DND-41 (cell line): ENCODE results near the gene SEMA3A.

Experiments
- EZH2 ChIP-seq: IDR thresholded peaks from 3 replicates; pipeline ENCODE4 v1.6.1; 2012; ENCODE audit warnings: borderline replicate concordance, low read depth, mild to moderate bottlenecking, moderate library complexity, low read length, inconsistent platforms; ENCODE audit not compliant: severe bottlenecking
- TF ChIP-seq, protein P1 (sequence below): IDR thresholded peaks from 2 replicates; pipeline ENCODE4 v1.5.1; 2012; ENCODE audit warnings: borderline replicate concordance, low read length, moderate library complexity, mild to moderate bottlenecking; ENCODE audit not compliant: poor library complexity, severe bottlenecking; ENCODE audit errors: extremely low read depth

- TF ChIP-seq, protein P1, sequence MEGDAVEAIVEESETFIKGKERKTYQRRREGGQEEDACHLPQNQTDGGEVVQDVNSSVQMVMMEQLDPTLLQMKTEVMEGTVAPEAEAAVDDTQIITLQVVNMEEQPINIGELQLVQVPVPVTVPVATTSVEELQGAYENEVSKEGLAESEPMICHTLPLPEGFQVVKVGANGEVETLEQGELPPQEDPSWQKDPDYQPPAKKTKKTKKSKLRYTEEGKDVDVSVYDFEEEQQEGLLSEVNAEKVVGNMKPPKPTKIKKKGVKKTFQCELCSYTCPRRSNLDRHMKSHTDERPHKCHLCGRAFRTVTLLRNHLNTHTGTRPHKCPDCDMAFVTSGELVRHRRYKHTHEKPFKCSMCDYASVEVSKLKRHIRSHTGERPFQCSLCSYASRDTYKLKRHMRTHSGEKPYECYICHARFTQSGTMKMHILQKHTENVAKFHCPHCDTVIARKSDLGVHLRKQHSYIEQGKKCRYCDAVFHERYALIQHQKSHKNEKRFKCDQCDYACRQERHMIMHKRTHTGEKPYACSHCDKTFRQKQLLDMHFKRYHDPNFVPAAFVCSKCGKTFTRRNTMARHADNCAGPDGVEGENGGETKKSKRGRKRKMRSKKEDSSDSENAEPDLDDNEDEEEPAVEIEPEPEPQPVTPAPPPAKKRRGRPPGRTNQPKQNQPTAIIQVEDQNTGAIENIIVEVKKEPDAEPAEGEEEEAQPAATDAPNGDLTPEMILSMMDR = no peak
- no peak for TF ChIP-seq EZH2
Measured at GRCh38 chr7:84154991-84155781, 39.4 kb downstream of the SEMA3A start.
